ENCODE measurements around the gene ACAP2. TPM values are rescaled to one million over a fixed set of nuclear protein-coding genes. Genes with fewer than 3 reads are reported as not detected.
"Not testable (repeated sequence)": the region's sequence is repeated elsewhere in the genome, so short reads cannot be mapped to it uniquely, and the experiment has no call there.

The ACAP2 gene
- total and polyA plus RNA-seq, 2 donors (not counting 1 experiment from before 2014, with no cell fraction given), result 33.7 to 86.5 TPM

DNA sequence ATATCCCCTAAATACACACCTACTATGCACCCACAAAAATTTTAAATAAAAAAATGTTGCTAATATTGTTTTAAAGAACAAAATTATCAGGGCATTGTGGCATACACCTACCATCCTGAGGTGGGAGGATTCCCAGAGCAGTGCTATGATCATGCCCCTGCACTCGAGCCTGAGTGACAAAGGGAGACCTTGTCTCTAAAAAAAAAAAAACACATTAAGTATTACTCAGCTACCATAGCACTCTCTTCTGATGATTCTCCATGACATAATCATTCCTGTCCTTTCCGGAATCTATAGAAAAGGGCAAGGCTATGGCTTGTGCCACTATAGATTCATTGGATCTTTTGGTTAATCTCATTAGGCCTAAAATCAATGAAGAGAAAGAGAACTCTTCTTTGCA, 77.4 kb downstream of the ACAP2 start:
- Histone ChIP-seq H3K36me3 (ENCODE audit: control insufficient read depth, insufficient read depth, low read length) (no peaks in the 10 kb centered on the region), H3K27me3 (ENCODE audit: control insufficient read depth, insufficient read depth, low read length) (no peaks in the 10 kb centered on the region), H3K4me1 (ENCODE audit: control insufficient read depth, extremely low read depth, insufficient read depth, low read length) (no peaks in the 10 kb centered on the region), H3K79me2 (ENCODE audit: control insufficient read depth, insufficient read depth, low read length) (no peaks in the 10 kb centered on the region), H3K27ac (ENCODE audit: insufficient read depth, low read length) (no peak overlapping the region), H4K20me1 (ENCODE audit: control insufficient read depth, extremely low read depth, insufficient read depth, low read length) (no peaks in the 10 kb centered on the region), H3K9me3 (ENCODE audit: control insufficient read depth, insufficient read depth, low read depth, low read length) (no peaks in the 10 kb centered on the region), H3K9ac (ENCODE audit: insufficient read depth, low read length) (no peak overlapping the region), H3K4me2 (ENCODE audit: extremely low read depth, insufficient read depth, low read length) (no peak overlapping the region), H3K4me3 (replicated peaks in 1 of 4; ENCODE audit: control extremely low read depth in 1 of 4, insufficient read depth in 1 of 4, low read depth in 3 of 4, low read length in 4 of 4) (no peak overlapping the region), H2AFZ (ENCODE audit: low read length) (no peak overlapping the region)
- no peak for DNase-seq (ENCODE audit: low read depth in 2 of 2)
- TF ChIP-seq EZH2 (IDR thresholded peaks at IDR 0.05; ENCODE audit: low read length, missing control alignments) (no peak), CTCF (conservative IDR thresholded peaks at IDR 0.05 in 1 of 2, IDR thresholded peaks at IDR 0.05 in 1 of 2; ENCODE audit: low read depth in 1 of 2, low read length in 2 of 2) (no peak)

GRCh38 chr3:195357797-195358196, 85.0 kb downstream of the ACAP2 start:
- H3K27me3 ChIP-seq (ENCODE audit: control insufficient read depth, insufficient read depth, low read length); H3K9me3 ChIP-seq (ENCODE audit: control insufficient read depth, insufficient read depth, low read depth, low read length); H3K4me2 ChIP-seq (ENCODE audit: extremely low read depth, insufficient read depth, low read length); H3K79me2 ChIP-seq (ENCODE audit: control insufficient read depth, insufficient read depth, low read length); H3K4me1 ChIP-seq (ENCODE audit: control insufficient read depth, extremely low read depth, insufficient read depth, low read length); H2AFZ ChIP-seq (ENCODE audit: low read length); H3K27ac ChIP-seq (ENCODE audit: insufficient read depth, low read length); DNase-seq (ENCODE audit: low read depth in 2 of 2); H3K36me3 ChIP-seq (ENCODE audit: control insufficient read depth, insufficient read depth, low read length); H3K9ac ChIP-seq (ENCODE audit: insufficient read depth, low read length); H3K4me3 ChIP-seq (replicated peaks in 1 of 4; ENCODE audit: control extremely low read depth in 1 of 4, insufficient read depth in 1 of 4, low read depth in 3 of 4, low read length in 4 of 4); H4K20me1 ChIP-seq (ENCODE audit: control insufficient read depth, extremely low read depth, insufficient read depth, low read length): not testable (repeated sequence)

GRCh38 chr3:195356151-195357086, 86.4 kb downstream of the ACAP2 start:
- TF ChIP-seq CTCF (conservative IDR thresholded peaks at IDR 0.05 in 1 of 2, IDR thresholded peaks at IDR 0.05 in 1 of 2; ENCODE audit: low read depth in 1 of 2, low read length in 2 of 2), result no peak
- no peak for TF ChIP-seq EZH2 (IDR thresholded peaks at IDR 0.05; ENCODE audit: low read length, missing control alignments)
- DNase-seq (ENCODE audit: low read depth in 2 of 2), result peak; percentile 19 to 29
- H3K4me2 ChIP-seq (ENCODE audit: extremely low read depth, insufficient read depth, low read length), result no peak overlapping the region
- H3K4me3 ChIP-seq (replicated peaks in 1 of 4; ENCODE audit: control extremely low read depth in 1 of 4, insufficient read depth in 1 of 4, low read depth in 3 of 4, low read length in 4 of 4), result no peak overlapping the region
- no peaks in the 10 kb centered on the region for H3K79me2 ChIP-seq (ENCODE audit: control insufficient read depth, insufficient read depth, low read length)
- H3K9ac ChIP-seq (ENCODE audit: insufficient read depth, low read length), result no peak overlapping the region
- no peaks in the 10 kb centered on the region for H4K20me1 ChIP-seq (ENCODE audit: control insufficient read depth, extremely low read depth, insufficient read depth, low read length)
- no peaks in the 10 kb centered on the region for H3K9me3 ChIP-seq (ENCODE audit: control insufficient read depth, insufficient read depth, low read depth, low read length)
- no peak overlapping the region for H2AFZ ChIP-seq (ENCODE audit: low read length)
- no peak overlapping the region for H3K27ac ChIP-seq (ENCODE audit: insufficient read depth, low read length)
- no peaks in the 10 kb centered on the region for H3K36me3 ChIP-seq (ENCODE audit: control insufficient read depth, insufficient read depth, low read length)
- no peaks in the 10 kb centered on the region for H3K4me1 ChIP-seq (ENCODE audit: control insufficient read depth, extremely low read depth, insufficient read depth, low read length)
- H3K27me3 ChIP-seq (ENCODE audit: control insufficient read depth, insufficient read depth, low read length), result no peaks in the 10 kb centered on the region

- H3K4me2 ChIP-seq (ENCODE audit: extremely low read depth, insufficient read depth, low read length); DNase-seq (ENCODE audit: low read depth in 2 of 2); H3K9ac ChIP-seq (ENCODE audit: insufficient read depth, low read length); H2AFZ ChIP-seq (ENCODE audit: low read length); H3K4me3 ChIP-seq (replicated peaks in 1 of 4; ENCODE audit: control extremely low read depth in 1 of 4, insufficient read depth in 1 of 4, low read depth in 3 of 4, low read length in 4 of 4); H3K27me3 ChIP-seq (ENCODE audit: control insufficient read depth, insufficient read depth, low read length); H3K79me2 ChIP-seq (ENCODE audit: control insufficient read depth, insufficient read depth, low read length); H4K20me1 ChIP-seq (ENCODE audit: control insufficient read depth, extremely low read depth, insufficient read depth, low read length); H3K27ac ChIP-seq (ENCODE audit: insufficient read depth, low read length); H3K4me1 ChIP-seq (ENCODE audit: control insufficient read depth, extremely low read depth, insufficient read depth, low read length); H3K9me3 ChIP-seq (ENCODE audit: control insufficient read depth, insufficient read depth, low read depth, low read length); H3K36me3 ChIP-seq (ENCODE audit: control insufficient read depth, insufficient read depth, low read length): not testable (repeated sequence)
Measured at GRCh38 chr3:195354009-195354408, 88.8 kb downstream of the ACAP2 start.

Measured in fibroblast of lung (primary cell).